HEK293 (cell line): ENCODE measurements around the gene DOCK4.

ENCODE experiments used
- CTCF ChIA-PET: fragments of 350-600 bp; formaldehyde crosslinking; extraction: SDS; loops from one replicate; lab custom pipeline; 2021; ENCODE audit warnings: antibody characterized with exemption; lab: Yijun Ruan, JAX
- POLR2A ChIA-PET: fragments of 300-600 bp; formaldehyde crosslinking; extraction: SDS; loops from one replicate; lab custom pipeline; 2020; ENCODE audit warnings: antibody characterized with exemption, inconsistent platforms; lab: Yijun Ruan, JAX
- H3K27ac ChIP-seq: fragments of 200-500 bp; sonication (Bioruptor generic); 2 replicates; pipeline ENCODE4 v1.5.1; 2014; ENCODE audit warnings: low read depth, low read length, control low read depth, inconsistent platforms; ENCODE audit errors: extremely low read depth
- H3K36me3 ChIP-seq, 2 experiments: fragments of 200-500 bp in 1 of 2; sonication (Bioruptor generic) in 1 of 2; 1 replicate in 1 of 2; 2 replicates in 1 of 2; pipeline ENCODE4 v1.5.1; 2014 to 2017; ENCODE audit warnings: inconsistent platforms in 2 of 2, low read length in 2 of 2; ENCODE audit not compliant: control insufficient read depth in 2 of 2, insufficient read depth in 1 of 2
- H3K4me1 ChIP-seq: fragments of 200-500 bp; sonication (Bioruptor generic); 2 replicates; pipeline ENCODE4 v1.5.1; 2014; ENCODE audit warnings: mild to moderate bottlenecking, low read length, inconsistent platforms; ENCODE audit not compliant: control insufficient read depth, insufficient read depth
- H3K4me3 ChIP-seq: 2 replicates; pipeline ENCODE4 v1.5.1; 2011; ENCODE audit warnings: low read depth, mild to moderate bottlenecking, control low read depth, low read length, moderate library complexity
- H3K9me3 ChIP-seq: fragments of 200-500 bp; sonication (Bioruptor generic); 2 replicates; pipeline ENCODE4 v1.5.1; 2014; ENCODE audit warnings: low read depth, low read length, inconsistent platforms; ENCODE audit not compliant: control insufficient read depth, insufficient read depth
- GFI1B ChIP-seq: fragments of 450-650 bp; formaldehyde crosslinking; IDR thresholded peaks from 2 replicates; pipeline ENCODE4 v1.5.1; 2016; ENCODE audit warnings: missing biosample characterization, missing genetic modification characterization
- IKZF3 ChIP-seq: fragments of 450-650 bp; IDR thresholded peaks from 2 replicates; pipeline ENCODE4 v1.5.0; 2018; ENCODE audit warnings: missing biosample characterization, mild to moderate bottlenecking, missing genetic modification characterization, moderate library complexity
- OSR2 ChIP-seq: fragments of 450-650 bp; formaldehyde crosslinking; IDR thresholded peaks from 2 replicates; pipeline ENCODE4 v1.5.1; 2016; ENCODE audit warnings: missing biosample characterization, missing genetic modification characterization
- OVOL3 ChIP-seq: fragments of 450-650 bp; formaldehyde crosslinking; IDR thresholded peaks from 2 replicates; pipeline ENCODE4 v1.5.1; 2016; ENCODE audit warnings: missing biosample characterization, missing genetic modification characterization
- PRDM4 ChIP-seq: fragments of 450-650 bp; formaldehyde crosslinking; IDR thresholded peaks from 2 replicates; pipeline ENCODE4 v1.5.1; 2017; ENCODE audit warnings: missing biosample characterization, missing genetic modification characterization
- ZFHX2 ChIP-seq: fragments of 450-650 bp; formaldehyde crosslinking; conservative IDR thresholded peaks from 2 replicates; pipeline ENCODE4 v1.5.1; 2016; ENCODE audit warnings: missing biosample characterization, missing genetic modification characterization
- ZFP69B ChIP-seq: fragments of 450-650 bp; formaldehyde crosslinking; IDR thresholded peaks from 2 replicates; pipeline ENCODE4 v1.5.1; 2016; ENCODE audit warnings: missing biosample characterization, missing genetic modification characterization
- ZNF16 ChIP-seq: fragments of 450-650 bp; formaldehyde crosslinking; IDR thresholded peaks from 2 replicates; pipeline ENCODE4 v1.5.1; 2016; ENCODE audit warnings: low read depth, missing biosample characterization, missing genetic modification characterization
- ZNF175 ChIP-seq: fragments of 450-650 bp; formaldehyde crosslinking; IDR thresholded peaks from 2 replicates; pipeline ENCODE4 v1.5.1; 2016; ENCODE audit warnings: missing biosample characterization, missing genetic modification characterization
- ZNF184 ChIP-seq: fragments of 450-650 bp; IDR thresholded peaks from 2 replicates; pipeline ENCODE4 v1.5.1; 2018; ENCODE audit warnings: missing biosample characterization, mild to moderate bottlenecking, missing genetic modification characterization
- ZNF24 ChIP-seq: fragments of 450-650 bp; formaldehyde crosslinking; IDR thresholded peaks from 2 replicates; pipeline ENCODE4 v1.5.1; 2016; ENCODE audit warnings: missing biosample characterization, missing genetic modification characterization
- ZNF311 ChIP-seq: fragments of 450-650 bp; formaldehyde crosslinking; IDR thresholded peaks from 2 replicates; pipeline ENCODE4 v1.5.1; 2017; ENCODE audit warnings: missing biosample characterization, missing genetic modification characterization, borderline replicate concordance
- ZNF37A ChIP-seq: fragments of 450-650 bp; IDR thresholded peaks from 2 replicates; pipeline ENCODE4 v1.5.1; 2018; ENCODE audit warnings: missing biosample characterization, missing genetic modification characterization
- ZNF488 ChIP-seq: fragments of 450-650 bp; formaldehyde crosslinking; IDR thresholded peaks from 2 replicates; pipeline ENCODE4 v1.5.1; 2016; ENCODE audit warnings: missing biosample characterization, missing genetic modification characterization
- ZNF518A ChIP-seq: fragments of 450-650 bp; formaldehyde crosslinking; conservative IDR thresholded peaks from 2 replicates; pipeline ENCODE4 v1.5.1; 2016; ENCODE audit warnings: low read depth, missing biosample characterization, missing genetic modification characterization
- ZNF580 ChIP-seq: fragments of 450-650 bp; formaldehyde crosslinking; IDR thresholded peaks from 2 replicates; pipeline ENCODE4 v1.5.1; 2016; ENCODE audit warnings: missing biosample characterization, missing genetic modification characterization
- ZNF585B ChIP-seq: fragments of 450-650 bp; formaldehyde crosslinking; IDR thresholded peaks from 2 replicates; pipeline ENCODE4 v1.5.1; 2016; ENCODE audit warnings: missing biosample characterization, missing genetic modification characterization
- ZNF639 ChIP-seq: fragments of 450-650 bp; formaldehyde crosslinking; IDR thresholded peaks from 2 replicates; pipeline ENCODE4 v1.5.1; 2016; ENCODE audit warnings: missing biosample characterization, missing genetic modification characterization
- ZNF701 ChIP-seq: fragments of 450-650 bp; formaldehyde crosslinking; IDR thresholded peaks from 2 replicates; pipeline ENCODE4 v1.5.1; 2016; ENCODE audit warnings: missing biosample characterization, missing genetic modification characterization
- ZNF768 ChIP-seq: fragments of 450-650 bp; formaldehyde crosslinking; IDR thresholded peaks from 2 replicates; pipeline ENCODE4 v1.5.1; 2018; ENCODE audit warnings: missing biosample characterization, mild to moderate bottlenecking, missing genetic modification characterization
- ZNF830 ChIP-seq: fragments of 450-650 bp; IDR thresholded peaks from 2 replicates; pipeline ENCODE4 v1.5.0; 2018; ENCODE audit warnings: missing biosample characterization, missing genetic modification characterization, low read depth, mild to moderate bottlenecking, moderate library complexity

DOCK4 gene

GRCh38 chr7:112112822-112113255 lies 93.4 kb downstream of the DOCK4 start:
- no peak overlapping the region for H3K4me3 ChIP-seq
- no peak overlapping the region for H3K27ac ChIP-seq
- ChIA-PET POLR2A (interaction anchor here (0.6 kb wide), 1 partner anchor 191 kb away, joined by 3 read pairs; no protein-coding TSS in a partner anchor), CTCF (interaction anchor here (0.6 kb wide), 1 partner anchor 23 kb away, joined by 4 read pairs; no protein-coding TSS in a partner anchor)
- no peaks in the 10 kb centered on the region for H3K36me3 ChIP-seq
- TF ChIP-seq ZFHX2 (tag by site-specific recombination) (no peak), ZNF311 (tag by site-specific recombination) (no peak), ZFP69B (tag by site-specific recombination) (no peak), ZNF175 (tag by site-specific recombination) (no peak), IKZF3 (tag by site-specific recombination) (no peak)
- H3K9me3 ChIP-seq = no peaks in the 10 kb centered on the region
- H3K4me1 ChIP-seq = peaks cover 8% of the 10 kb centered on the region

- Histone ChIP-seq H3K27ac (no peak overlapping the region), H3K4me3 (no peak overlapping the region), H3K9me3 (no peaks in the 10 kb centered on the region), H3K36me3 (no peaks in the 10 kb centered on the region), H3K4me1 (peaks cover 10% of the 10 kb centered on the region)
- TF ChIP-seq ZNF16 (tag by site-specific recombination) = no peak
- TF ChIP-seq GFI1B (tag by site-specific recombination) = no peak
- no peak for TF ChIP-seq ZNF488 (tag by site-specific recombination)
- TF ChIP-seq ZNF24 = no peak
- no peak for TF ChIP-seq OSR2 (tag by site-specific recombination)
- no peak for TF ChIP-seq ZNF701
- no peak for TF ChIP-seq ZNF585B (tag by site-specific recombination)
- no peak for TF ChIP-seq ZNF184 (tag by site-specific recombination)
- no peak for TF ChIP-seq ZNF518A (tag by site-specific recombination)
- no peak for TF ChIP-seq ZNF830 (tag by site-specific recombination)
- TF ChIP-seq ZNF580 (tag by site-specific recombination) = no peak
- TF ChIP-seq PRDM4 (tag by site-specific recombination) = no peak
- TF ChIP-seq ZNF639 (tag by site-specific recombination) = no peak
- TF ChIP-seq OVOL3 (tag by site-specific recombination) = no peak
- no peak for TF ChIP-seq ZNF37A (tag by site-specific recombination)
- TF ChIP-seq ZNF768 (tag by site-specific recombination) = no peak
- CTCF ChIA-PET = no interaction called here
- POLR2A ChIA-PET = no interaction called here
These were observed 95.5 kb downstream of the DOCK4 start for GRCh38 chr7:112110651-112111050.
